Colon (tissue), 2 donors: ENCODE measurements around the gene RPL35A.
"Not testable (repeated sequence)": the region's sequence is repeated elsewhere in the genome, so short reads cannot be mapped to it uniquely, and the experiment has no call there.

Source experiments
- FAIRE-seq: peaks from 2 replicates; lab custom pipeline; 2012; peaks lifted over from hg19 to GRCh38; lab: Jason Lieb, UNC
- donor health status: control.
- donor health status: control.

The RPL35A gene

DNA sequence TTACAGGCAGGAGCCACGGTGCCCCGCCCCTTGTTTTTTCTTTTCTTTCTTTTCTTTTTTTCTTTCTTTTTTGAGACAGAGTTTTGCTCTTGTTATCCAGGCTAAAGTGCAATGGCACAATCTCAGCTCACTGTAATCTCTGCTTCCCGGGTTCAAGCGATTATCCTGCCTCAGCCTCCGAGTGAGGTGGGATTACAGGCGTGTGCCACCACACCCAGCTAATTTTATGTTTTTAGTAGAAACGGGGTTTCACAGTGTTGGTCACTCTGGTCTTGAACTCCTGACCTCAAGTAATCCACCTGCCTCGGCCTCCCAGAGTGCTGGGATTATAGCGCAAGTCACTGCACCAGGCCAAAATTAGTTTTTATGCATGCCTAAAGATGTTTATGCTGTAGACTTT lies 2.5 kb downstream of the RPL35A start:
- no peak for FAIRE-seq

GRCh38 chr3:197953325-197953724 lies 3.3 kb downstream of the RPL35A start:
- FAIRE-seq = no peak

GRCh38 chr3:197953881-197954280 lies 3.9 kb downstream of the RPL35A start:
- no peak for FAIRE-seq

- no peak for FAIRE-seq
Measured at GRCh38 chr3:197955892-197956477, 6.0 kb downstream of the RPL35A start.

DNA sequence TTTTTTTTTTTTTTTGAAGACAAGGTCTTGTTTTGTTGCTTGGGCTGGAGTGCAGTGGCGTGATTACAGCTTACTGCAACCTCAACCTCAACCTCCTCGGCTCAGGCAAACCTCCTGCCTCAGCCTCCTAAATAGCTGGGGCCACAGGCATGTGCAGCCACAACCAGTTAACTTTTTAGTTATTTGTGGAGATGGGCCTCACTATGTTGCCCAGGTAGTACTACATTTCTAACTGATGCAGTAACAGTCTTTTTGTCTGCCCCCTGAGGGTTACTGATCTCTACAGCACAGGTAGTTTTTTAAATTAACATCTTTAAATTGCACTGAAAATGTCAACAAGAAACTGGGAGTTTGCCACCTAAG lies 6.6 kb downstream of the RPL35A start:
- FAIRE-seq = no peak

GRCh38 chr3:197957790-197958133 lies 7.8 kb downstream of the RPL35A start:
- FAIRE-seq = no peak

DNA sequence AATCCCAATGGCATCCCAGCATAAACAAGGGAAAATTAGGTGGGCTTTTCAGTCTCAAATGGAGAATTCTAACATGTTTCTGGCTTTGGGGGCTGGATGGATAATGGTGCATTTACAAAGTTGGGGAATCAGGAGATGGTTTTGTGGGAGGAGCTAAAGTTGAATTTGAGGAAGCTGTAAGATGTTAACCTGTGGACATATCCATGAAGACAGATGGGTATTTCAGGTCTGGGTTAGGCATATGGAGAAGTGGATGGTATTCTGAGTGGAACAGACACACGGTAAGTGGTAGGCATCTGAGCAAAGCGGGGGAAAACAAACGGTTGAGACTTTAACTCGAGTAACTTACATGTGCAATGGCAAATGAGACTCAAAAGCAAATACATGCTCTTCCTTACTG lies 8.4 kb downstream of the RPL35A start:
- FAIRE-seq = no peak

GRCh38 chr3:197958848-197959247 lies 8.9 kb downstream of the RPL35A start:
- not testable (repeated sequence) for FAIRE-seq

DNA sequence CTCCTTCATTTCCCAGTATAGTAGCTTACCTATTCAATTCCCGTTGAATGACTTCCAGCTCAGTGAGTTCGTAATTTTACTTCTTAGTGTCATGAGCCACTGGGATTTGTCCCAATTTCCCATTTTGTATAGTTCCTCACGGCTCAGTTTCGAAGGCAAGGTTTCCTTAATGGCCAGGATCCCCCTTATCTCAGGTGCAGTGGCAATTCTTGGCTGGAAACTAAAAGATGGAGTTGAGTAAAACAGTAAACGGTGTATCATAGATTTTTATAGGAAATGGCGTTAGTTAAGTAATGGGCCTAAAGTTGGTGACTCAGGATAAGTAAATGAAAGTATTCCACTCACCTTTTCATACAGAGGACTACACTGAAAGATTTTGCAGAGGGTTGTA lies 9.5 kb downstream of the RPL35A start:
- no peak for FAIRE-seq

- no peak for FAIRE-seq
Measured at GRCh38 chr3:197959891-197960693, 10.1 kb downstream of the RPL35A start, which contains the start of gene LMLN. Gene LMLN (plus strand): TSS chr3:197960217. CDS start chr3:197960246, 29 bp downstream.

- no peak for FAIRE-seq
Measured at GRCh38 chr3:197960694-197961581, 10.9 kb downstream of the RPL35A start.

GRCh38 chr3:197961582-197961945 lies 11.6 kb downstream of the RPL35A start:
- no peak for FAIRE-seq

- no peak for FAIRE-seq
Measured at GRCh38 chr3:197963019-197963637, 13.1 kb downstream of the RPL35A start.

GRCh38 chr3:197967337-197967989 lies 17.5 kb downstream of the RPL35A start:
- FAIRE-seq = not testable (repeated sequence)

DNA sequence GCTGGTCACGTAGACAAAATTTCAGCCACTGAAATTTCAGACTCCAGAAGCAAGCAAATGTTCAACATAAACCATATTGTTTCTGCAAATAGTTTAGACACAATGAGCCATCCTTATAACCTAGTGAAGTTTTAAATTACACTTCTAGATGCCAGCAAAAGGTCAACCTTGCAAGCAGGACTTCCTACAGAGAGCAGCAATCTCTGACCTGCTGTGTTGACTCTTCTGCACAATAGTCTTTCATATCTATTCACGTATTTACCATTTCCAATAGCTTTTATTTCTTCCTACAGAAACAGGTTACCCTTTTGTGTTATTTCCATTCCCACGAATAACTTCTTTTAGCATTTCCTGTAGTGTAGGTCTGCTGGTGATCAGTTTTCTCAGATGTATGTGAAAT lies 20.6 kb downstream of the RPL35A start:
- FAIRE-seq = no peak

DNA sequence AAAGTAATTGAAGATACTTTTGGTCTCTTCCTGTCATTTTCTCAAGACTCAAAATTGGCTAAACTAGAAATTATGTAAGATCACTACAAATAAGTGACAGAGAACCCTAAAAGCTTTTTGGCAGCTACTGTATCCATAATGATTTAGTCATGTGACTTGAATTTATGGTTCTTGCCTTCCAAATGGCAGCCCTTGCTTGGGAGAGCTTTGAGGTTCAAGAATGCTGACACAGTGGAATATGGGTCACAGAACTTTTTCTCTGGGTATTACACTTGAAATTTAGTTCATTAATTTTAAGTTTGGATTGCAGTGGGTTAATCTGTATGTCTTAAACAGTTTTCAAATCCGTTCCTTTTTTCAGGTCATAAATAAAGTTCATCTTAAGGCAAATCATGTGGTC lies 24.0 kb downstream of the RPL35A start:
- no peak for FAIRE-seq

DNA sequence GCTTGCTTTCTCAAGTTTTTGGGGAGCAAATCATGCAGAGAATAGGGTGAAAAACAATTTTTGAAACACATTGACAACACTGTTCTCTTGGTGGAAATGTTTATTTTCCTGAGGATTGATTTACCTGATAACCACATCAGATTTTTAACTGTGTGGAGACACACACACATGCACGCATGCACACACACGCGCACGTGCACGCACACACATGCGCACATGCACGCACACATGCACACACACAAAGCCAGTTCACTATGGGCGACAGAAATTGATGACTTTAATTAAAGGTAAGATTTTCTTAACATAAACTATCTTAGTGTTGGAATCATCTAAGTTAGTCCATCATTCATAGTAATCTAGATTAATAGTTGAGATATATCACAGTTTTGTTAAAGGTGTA lies 25.3 kb downstream of the RPL35A start:
- no peak for FAIRE-seq

GRCh38 chr3:197983076-197983475 lies 33.1 kb downstream of the RPL35A start:
- no peak for FAIRE-seq

- no peak for FAIRE-seq
Measured at GRCh38 chr3:197989651-197990050, 39.7 kb downstream of the RPL35A start.

DNA sequence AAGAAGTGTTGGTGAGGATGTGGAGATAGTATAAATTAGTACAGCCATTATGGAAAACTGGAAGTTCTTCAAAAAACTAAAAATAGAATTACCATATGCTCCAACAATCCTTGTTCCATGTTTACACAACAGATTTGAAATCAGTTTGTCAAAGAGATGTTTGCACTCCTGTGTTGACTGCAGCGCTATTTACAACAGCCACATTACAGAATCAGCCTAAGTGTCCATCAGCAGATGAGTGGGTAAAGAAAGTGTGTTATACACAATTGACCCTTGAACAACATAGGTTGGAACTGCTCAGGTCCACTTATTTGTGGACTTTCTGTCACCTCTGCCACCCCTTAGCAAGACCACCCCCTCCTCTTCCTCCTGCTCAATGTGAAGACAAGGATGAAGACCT lies 44.7 kb downstream of the RPL35A start:
- FAIRE-seq = no peak

DNA sequence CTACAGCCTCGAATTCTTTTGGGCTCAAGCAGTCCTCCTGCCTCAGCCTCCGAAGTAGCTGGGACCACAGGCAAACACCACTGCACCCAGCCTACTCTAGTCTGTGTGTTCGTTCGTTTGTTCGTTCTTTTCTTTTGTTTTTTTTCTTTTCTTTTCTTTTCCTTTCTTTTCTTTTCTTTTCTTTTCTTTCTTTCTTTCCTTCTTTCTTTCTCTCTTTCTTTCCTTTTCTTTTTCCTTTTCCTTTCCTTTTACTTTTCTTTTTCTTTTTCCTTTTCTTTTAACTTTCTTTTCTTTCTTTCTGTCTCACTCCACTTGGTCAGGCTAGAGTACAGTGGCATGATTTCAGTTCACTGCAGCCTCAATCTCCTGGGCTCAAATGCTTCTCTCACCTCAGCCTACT lies 46.9 kb downstream of the RPL35A start:
- no peak for FAIRE-seq

DNA sequence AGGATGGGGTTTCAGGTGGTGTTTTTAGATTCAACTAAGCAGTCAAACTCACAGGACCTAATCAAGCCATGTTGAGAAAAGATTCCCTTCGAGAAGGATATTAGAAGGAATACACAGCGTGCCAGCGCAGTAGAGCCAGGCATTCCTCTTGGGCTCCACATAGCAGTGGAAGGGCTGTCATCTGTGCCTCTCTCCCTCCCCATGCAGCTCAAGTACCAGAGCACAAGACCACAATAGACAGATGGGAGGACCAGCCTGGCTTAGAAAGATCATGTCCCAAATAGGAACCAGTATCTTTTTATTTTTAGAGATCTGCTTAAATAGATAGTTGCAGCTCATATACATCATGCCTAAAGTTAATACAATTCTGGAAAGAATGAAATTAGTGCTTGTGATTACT lies 47.9 kb downstream of the RPL35A start:
- FAIRE-seq = no peak
